CD4-positive, alpha-beta T cell treated with Interleukin-17A for 1 hour (primary cell): ENCODE data around the gene SYT13.

ENCODE experiments used
- DNase-seq: peaks from one replicate; pipeline ENCODE4 v3.0.0-alpha.2; 2020

The SYT13 gene

GRCh38 chr11:45215098-45215865 is 70.9 kb downstream of the SYT13 start:
- DNase-seq = no peak

- DNase-seq = no peak
Measured at GRCh38 chr11:45213717-45214116, 72.4 kb downstream of the SYT13 start.

- DNase-seq = no peak
Measured at GRCh38 chr11:45213316-45213665, 72.8 kb downstream of the SYT13 start.

GRCh38 chr11:45212566-45213315 is 73.4 kb downstream of the SYT13 start:
- DNase-seq = no peak

- DNase-seq = no peak
Measured at GRCh38 chr11:45211732-45212131, 74.4 kb downstream of the SYT13 start.

GRCh38 chr11:45210846-45211245 is 75.3 kb downstream of the SYT13 start:
- DNase-seq = no peak

GRCh38 chr11:45209891-45210699 is 76.0 kb downstream of the SYT13 start:
- no peak for DNase-seq

- no peak for DNase-seq
Measured at GRCh38 chr11:45209000-45209879, 76.9 kb downstream of the SYT13 start.

GRCh38 chr11:45208135-45208534 is 78.0 kb downstream of the SYT13 start:
- DNase-seq = no peak

- no peak for DNase-seq
Measured at GRCh38 chr11:45205978-45206377, 80.2 kb downstream of the SYT13 start.

- DNase-seq = no peak
Measured at GRCh38 chr11:45204761-45205160, 81.4 kb downstream of the SYT13 start.

GRCh38 chr11:45193695-45194094 is 92.4 kb downstream of the SYT13 start:
- no peak for DNase-seq
